Fibroblast of gingiva (primary cell): Measurements from ENCODE around the gene PIAS4.

Experiments
- DNase-seq: peaks from one replicate; pipeline ENCODE4 v3.0.0-alpha.2; 2011; ENCODE audit warnings: low read depth

PIAS4 gene

GRCh38 chr19:3977242-3978143 lies 30.0 kb upstream of the PIAS4 start:
- no peak for DNase-seq

GRCh38 chr19:3978145-3978544 lies 29.4 kb upstream of the PIAS4 start:
- DNase-seq: no peak

DNA sequence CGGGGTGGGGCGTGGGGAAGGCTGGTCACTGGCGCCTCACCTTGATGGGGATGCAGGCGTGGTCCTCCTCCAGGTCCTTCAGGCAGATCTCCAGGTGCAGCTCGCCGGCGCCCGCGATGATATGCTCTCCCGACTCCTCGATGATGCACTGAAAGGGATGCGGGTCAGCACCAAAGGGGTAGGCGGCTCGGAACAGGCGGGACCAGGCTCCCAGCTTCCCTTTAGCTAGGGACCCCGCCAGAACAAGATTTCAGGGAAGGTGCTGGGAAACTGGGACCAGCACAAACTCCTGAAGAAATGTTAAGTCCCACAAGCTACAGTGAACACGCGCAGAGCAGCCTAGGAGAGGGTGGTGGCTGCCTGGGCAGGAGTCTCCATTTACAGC lies 28.3 kb upstream of the PIAS4 start:
- DNase-seq: no peak

GRCh38 chr19:3979674-3980352 lies 27.7 kb upstream of the PIAS4 start:
- DNase-seq: no peak

DNA sequence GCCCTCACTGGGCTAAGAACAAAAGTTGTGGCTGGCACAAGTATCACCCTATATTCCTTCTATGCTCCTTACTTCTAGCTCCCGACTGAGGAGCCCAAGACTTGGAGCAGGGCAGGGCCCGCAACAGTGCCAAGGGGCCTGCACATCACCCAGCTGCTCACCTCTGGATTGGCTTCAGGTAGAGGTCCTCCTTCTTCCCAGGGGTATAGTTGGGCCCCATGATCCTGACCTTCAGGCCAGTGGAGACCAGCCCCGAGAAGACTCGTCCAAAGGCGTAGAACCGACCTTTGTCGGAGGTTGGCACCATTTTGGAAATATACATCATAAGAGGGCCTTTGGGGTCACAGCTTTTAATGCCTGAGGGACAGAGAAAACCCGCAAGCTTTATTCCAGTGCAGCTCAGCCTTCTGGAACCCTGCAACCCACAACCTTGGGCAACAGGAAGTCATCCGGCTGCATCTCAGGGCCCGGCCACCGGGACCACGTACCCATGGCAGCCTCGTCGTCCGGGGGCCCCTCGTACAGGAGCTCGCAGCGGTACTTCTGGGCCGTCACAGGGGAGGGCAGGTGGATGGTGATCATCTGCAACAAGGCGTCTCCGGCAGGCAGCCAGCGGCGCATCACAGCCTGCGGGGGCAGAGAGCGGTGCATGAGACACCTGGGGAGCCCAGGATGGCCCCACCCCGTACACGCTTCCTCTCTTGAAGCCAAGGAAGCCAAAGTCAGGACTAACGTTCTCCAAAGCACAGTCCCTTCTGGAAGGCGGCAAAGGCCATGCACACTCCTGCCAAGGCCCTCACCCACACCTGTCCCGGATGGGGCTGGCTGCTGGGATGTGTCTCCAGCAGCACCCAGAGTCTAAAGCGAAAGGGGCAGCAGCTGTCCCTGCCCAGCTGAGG lies 26.9 kb upstream of the PIAS4 start:
- no peak for DNase-seq

- no peak for DNase-seq
Measured at GRCh38 chr19:3981373-3981735, 26.2 kb upstream of the PIAS4 start.

- DNase-seq: no peak
Measured at GRCh38 chr19:3981736-3982681, 25.5 kb upstream of the PIAS4 start.

GRCh38 chr19:3982701-3983541 lies 24.6 kb upstream of the PIAS4 start:
- peak; percentile 48 for DNase-seq

DNA sequence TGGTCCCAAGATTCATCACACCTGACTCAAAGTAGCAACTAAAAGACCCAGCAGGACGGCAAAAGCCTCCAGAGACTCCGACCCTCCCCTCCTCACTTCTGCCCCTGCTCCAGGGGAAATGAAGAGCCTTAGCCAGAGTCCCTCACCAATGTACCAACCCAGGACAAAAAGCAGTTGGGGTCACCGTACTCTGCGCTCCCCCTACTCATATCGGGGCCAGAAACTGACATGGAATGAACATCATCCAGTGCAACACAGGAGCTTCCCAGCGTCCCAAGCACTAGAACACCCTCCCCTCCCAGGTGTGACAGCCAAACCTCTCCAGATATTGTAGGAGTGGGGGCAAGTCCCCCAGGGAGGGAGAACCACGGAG lies 24.0 kb upstream of the PIAS4 start:
- no peak for DNase-seq

GRCh38 chr19:3983936-3984583 lies 23.5 kb upstream of the PIAS4 start:
- DNase-seq: peak; percentile 82

DNA sequence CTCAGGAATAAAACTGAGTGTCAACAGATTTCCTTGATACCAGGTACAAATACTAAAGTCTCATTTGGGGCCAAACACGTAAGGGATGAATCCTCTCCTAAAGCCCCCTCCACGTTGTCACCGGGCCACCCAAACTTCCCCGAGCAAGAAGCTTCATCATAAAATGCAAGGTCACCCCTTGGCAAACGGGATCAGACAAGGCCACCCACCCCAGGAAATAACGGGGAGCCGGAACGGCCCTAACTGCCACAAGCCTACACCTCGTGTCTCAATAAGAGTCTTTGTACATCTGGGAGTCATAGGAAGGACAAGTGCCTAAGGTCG lies 23.0 kb upstream of the PIAS4 start:
- DNase-seq: no peak

GRCh38 chr19:3984908-3985642 lies 22.5 kb upstream of the PIAS4 start, which contains the start of gene EEF2:
Gene EEF2, minus strand, starts transcription at chr19:3985463. Its CDS starts 83 bp downstream, at chr19:3985380.
- peak; percentile 90 for DNase-seq

DNA sequence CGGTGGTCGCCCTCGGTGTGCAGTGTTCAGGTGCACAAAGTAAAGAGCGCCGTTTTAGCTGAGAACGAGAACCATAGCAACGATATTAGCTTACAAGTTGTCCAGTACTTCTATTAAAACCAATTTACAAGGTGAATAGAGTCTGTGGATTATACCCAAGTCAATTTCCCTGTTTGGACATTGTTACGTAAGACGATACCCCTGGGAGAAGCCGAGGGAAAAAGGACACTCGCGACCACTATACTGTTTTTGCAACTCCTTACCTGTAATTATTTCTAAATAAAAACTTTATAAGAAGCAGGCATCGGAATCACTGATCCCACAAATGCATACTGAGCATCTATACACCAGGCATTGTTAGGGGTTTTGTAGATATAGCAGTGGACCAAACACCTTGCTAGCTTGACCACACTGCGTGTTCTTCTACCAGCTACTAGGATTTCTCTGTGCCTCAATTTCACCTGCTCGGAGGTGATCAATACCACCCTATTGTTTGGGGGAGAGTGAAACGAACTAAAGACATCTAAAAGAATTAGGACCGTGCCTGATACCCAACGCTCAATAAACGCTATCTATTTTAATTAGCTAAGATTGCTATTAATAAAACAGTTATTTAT lies 21.8 kb upstream of the PIAS4 start:
- DNase-seq: no peak

DNA sequence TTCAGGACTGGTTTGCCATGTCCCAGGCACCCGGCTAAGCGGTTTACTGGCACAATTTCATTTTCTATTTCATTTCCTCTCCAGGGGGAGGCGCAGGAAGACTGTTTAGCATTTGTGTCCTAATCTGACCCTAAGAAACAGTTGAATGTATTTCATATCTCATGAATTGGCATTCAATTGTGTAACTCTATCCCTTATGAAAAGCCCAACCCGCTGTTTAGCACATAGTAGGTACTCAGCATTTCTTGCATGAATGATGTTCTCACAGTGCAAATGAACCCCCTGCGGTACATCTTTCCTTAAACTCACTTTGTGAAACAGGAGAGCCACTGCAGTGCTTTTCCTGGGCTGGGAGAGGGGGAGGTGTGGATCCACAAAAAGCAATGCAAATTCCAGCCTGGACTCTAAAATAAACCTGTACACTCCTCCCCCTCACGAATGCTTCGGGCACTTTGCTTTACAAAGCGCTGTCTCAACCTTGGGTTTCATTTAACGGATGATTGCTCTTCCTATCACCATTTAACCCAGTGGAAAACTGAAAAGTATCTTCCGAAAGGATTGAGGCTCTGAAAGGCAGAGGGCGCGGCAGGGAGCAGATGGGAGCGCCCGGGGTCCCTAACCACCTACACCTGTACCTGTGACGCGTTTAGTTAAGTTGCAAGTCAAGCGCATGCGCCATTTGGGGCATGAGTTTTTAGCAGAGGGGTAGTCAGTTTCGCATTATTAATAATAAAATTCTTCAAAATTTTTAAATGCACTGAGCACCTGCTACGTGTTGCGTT lies 21.1 kb upstream of the PIAS4 start:
- peak; percentile 80 for DNase-seq

DNA sequence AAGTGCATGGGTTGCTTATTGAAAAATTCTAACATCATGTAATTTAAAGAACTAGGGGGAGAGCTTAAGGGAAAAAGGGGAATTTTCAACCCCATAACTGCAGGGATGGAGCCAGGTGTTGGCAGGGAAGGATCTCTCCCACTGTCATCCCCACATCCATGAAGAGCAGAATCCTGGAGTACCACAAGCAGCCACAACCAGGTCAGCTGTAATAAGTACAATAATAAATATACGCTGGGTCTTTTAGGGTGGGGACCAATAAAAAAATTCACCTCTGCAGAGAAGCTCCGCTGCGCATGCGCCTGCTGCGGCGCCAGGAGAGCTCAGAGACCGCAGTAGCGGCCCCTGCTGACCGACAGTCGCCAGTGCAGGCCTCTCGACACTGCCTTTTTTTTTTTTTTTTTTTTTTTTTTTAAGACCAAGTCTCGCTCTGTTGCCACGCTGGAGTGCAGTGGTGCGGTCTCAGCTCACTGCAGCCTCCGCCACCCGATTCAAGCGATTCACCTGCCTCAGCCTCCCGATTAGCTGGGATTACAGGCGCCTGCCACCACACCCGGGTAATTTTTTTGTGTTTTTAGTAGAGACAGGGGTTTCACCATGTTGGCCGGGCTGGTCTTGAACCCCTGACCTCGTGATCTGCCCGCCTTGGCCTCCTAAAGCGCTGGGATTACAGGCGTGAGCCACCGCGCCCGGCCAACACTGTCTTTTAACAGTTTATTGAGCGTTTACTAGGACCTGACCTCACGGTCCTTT lies 19.7 kb upstream of the PIAS4 start:
- DNase-seq: peak; percentile 68

DNA sequence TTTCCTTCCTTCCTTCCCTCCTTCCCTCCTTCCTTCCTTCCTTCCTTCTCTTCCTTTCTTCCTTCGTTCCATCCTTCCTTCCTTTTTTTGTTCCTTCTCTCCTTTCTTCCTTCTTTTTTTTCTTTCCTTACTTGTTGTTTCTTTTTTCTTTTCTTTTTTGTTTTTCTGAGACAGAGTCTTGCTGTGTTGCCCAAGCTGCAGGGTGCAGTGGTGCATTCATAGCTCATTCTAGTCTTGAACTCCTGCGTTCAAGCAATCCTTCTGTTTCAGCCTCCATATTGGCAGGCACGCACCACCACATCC lies 16.8 kb upstream of the PIAS4 start:
- no peak for DNase-seq

DNA sequence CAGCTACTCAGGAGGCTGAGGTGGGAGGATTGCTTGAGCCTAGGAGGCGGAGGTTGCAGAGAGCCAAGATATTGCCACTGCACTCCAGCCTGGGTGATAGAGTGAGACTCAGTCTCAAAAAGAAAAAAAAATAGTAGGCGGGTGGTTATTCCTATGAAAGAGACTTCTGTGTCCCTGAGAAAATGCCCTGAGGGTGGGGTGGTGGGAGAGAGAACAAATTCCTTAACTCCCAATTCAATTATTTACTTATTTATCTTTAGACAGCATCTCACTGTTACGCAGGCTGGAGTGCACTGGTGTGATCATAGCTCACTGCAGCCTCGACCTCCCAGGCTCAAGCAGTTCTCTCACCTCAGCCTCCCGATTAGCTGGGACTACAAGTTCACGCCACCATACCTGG lies 11.9 kb upstream of the PIAS4 start:
- no peak for DNase-seq
